GM15510 (cell line): Measurements from ENCODE around the gene DUSP8.

ENCODE experiments used
- POLR2A ChIP-seq: IDR thresholded peaks from 3 replicates; pipeline ENCODE4 v1.6.1; 2011; ENCODE audit warnings: borderline replicate concordance; ENCODE audit not compliant: insufficient read length; ENCODE audit errors: extremely low read depth

DUSP8 gene

GRCh38 chr11:1529774-1530173, 42.3 kb downstream of the DUSP8 start:
- TF ChIP-seq POLR2A: no peak

- no peak for TF ChIP-seq POLR2A
Measured at GRCh38 chr11:1529286-1529685, 42.8 kb downstream of the DUSP8 start.

GRCh38 chr11:1528710-1529109, 43.4 kb downstream of the DUSP8 start:
- TF ChIP-seq POLR2A: no peak

GRCh38 chr11:1526785-1527184, 45.3 kb downstream of the DUSP8 start:
- no peak for TF ChIP-seq POLR2A

GRCh38 chr11:1523779-1524178, 48.3 kb downstream of the DUSP8 start:
- no peak for TF ChIP-seq POLR2A

GRCh38 chr11:1523077-1523476, 49.0 kb downstream of the DUSP8 start:
- TF ChIP-seq POLR2A: no peak

GRCh38 chr11:1522081-1522424, 50.0 kb downstream of the DUSP8 start:
- no peak for TF ChIP-seq POLR2A

GRCh38 chr11:1521382-1522080, 50.5 kb downstream of the DUSP8 start:
- peak; percentile 30 for TF ChIP-seq POLR2A

- TF ChIP-seq POLR2A: no peak
Measured at GRCh38 chr11:1520663-1521267, 51.3 kb downstream of the DUSP8 start.

- TF ChIP-seq POLR2A: no peak
Measured at GRCh38 chr11:1520209-1520662, 51.8 kb downstream of the DUSP8 start.

GRCh38 chr11:1519028-1520010, 52.8 kb downstream of the DUSP8 start:
- no peak for TF ChIP-seq POLR2A

- no peak for TF ChIP-seq POLR2A
Measured at GRCh38 chr11:1518301-1518700, 53.8 kb downstream of the DUSP8 start.

- no peak for TF ChIP-seq POLR2A
Measured at GRCh38 chr11:1517117-1518005, 54.7 kb downstream of the DUSP8 start.
